ENCODE results near the gene RPL35A. TPM values are rescaled to one million over a fixed set of nuclear protein-coding genes. Genes with fewer than 3 reads are reported as not detected.

The RPL35A gene
- total and polyA plus RNA-seq, 9 of the 15 experiments (the other 6 are each of a cell fraction or from before 2014, with no cell fraction given) = 1,475 to 2,942 (median 2,367) TPM

DNA sequence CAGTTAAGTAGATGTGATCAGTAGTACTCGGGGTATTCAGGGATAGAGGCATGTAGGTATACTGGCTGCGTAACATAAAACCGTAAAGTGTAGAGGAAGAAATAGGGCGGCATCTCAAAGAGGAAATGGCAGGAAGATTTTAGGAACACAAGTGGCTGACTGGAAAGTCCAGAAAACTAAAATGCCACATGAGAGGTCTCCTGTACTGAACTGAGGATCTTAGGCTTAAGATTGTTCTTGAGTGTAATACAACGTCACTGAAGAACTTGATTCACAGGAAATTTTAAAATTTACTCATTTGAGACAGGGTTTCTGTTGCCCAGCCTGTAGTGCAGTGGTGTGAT is 7.8 kb downstream of the RPL35A start (continued):
- TF ChIP-seq, protein P1, sequence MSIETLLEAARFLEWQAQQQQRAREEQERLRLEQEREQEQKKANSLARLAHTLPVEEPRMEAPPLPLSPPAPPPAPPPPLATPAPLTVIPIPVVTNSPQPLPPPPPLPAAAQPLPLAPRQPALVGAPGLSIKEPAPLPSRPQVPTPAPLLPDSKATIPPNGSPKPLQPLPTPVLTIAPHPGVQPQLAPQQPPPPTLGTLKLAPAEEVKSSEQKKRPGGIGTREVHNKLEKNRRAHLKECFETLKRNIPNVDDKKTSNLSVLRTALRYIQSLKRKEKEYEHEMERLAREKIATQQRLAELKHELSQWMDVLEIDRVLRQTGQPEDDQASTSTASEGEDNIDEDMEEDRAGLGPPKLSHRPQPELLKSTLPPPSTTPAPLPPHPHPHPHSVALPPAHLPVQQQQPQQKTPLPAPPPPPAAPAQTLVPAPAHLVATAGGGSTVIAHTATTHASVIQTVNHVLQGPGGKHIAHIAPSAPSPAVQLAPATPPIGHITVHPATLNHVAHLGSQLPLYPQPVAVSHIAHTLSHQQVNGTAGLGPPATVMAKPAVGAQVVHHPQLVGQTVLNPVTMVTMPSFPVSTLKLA (conservative IDR thresholded peaks at IDR 0.05) = no peak
- TF ChIP-seq SAFB (IDR thresholded peaks at IDR 0.05; ENCODE audit: borderline replicate concordance, low read depth, low read length) (no peak), ZC3H11A (IDR thresholded peaks at IDR 0.05; ENCODE audit: low read depth, low read length) (no peak), POLR2G (IDR thresholded peaks at IDR 0.05; ENCODE audit: low read depth, low read length) (no peak), SOX6 (IDR thresholded peaks at IDR 0.05) (no peak), NFIC (IDR thresholded peaks at IDR 0.05) (no peak), GATAD2A (IDR thresholded peaks at IDR 0.05) (no peak), ZNF551 (CRISPR knock-in tag; IDR thresholded peaks at IDR 0.05) (no peak), KLF6 (CRISPR knock-in tag; IDR thresholded peaks at IDR 0.05; ENCODE audit: borderline replicate concordance) (no peak), ATF7 (IDR thresholded peaks at IDR 0.05) (no peak), MED1 (CRISPR knock-in tag; IDR thresholded peaks at IDR 0.05; ENCODE audit: borderline replicate concordance) (no peak), KDM2B (CRISPR knock-in tag; IDR thresholded peaks at IDR 0.05) (no peak), RNF2 (IDR thresholded peaks at IDR 0.05) (no peak), SMARCE1 (IDR thresholded peaks at IDR 0.05) (no peak)
- TF ChIP-seq, protein P2, sequence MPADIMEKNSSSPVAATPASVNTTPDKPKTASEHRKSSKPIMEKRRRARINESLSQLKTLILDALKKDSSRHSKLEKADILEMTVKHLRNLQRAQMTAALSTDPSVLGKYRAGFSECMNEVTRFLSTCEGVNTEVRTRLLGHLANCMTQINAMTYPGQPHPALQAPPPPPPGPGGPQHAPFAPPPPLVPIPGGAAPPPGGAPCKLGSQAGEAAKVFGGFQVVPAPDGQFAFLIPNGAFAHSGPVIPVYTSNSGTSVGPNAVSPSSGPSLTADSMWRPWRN (IDR thresholded peaks at IDR 0.05; ENCODE audit: low read depth) = no peak
- TF ChIP-seq, protein P3, sequence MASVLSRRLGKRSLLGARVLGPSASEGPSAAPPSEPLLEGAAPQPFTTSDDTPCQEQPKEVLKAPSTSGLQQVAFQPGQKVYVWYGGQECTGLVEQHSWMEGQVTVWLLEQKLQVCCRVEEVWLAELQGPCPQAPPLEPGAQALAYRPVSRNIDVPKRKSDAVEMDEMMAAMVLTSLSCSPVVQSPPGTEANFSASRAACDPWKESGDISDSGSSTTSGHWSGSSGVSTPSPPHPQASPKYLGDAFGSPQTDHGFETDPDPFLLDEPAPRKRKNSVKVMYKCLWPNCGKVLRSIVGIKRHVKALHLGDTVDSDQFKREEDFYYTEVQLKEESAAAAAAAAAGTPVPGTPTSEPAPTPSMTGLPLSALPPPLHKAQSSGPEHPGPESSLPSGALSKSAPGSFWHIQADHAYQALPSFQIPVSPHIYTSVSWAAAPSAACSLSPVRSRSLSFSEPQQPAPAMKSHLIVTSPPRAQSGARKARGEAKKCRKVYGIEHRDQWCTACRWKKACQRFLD (CRISPR knock-in tag; IDR thresholded peaks at IDR 0.05) = no peak
- TF ChIP-seq, protein P4, sequence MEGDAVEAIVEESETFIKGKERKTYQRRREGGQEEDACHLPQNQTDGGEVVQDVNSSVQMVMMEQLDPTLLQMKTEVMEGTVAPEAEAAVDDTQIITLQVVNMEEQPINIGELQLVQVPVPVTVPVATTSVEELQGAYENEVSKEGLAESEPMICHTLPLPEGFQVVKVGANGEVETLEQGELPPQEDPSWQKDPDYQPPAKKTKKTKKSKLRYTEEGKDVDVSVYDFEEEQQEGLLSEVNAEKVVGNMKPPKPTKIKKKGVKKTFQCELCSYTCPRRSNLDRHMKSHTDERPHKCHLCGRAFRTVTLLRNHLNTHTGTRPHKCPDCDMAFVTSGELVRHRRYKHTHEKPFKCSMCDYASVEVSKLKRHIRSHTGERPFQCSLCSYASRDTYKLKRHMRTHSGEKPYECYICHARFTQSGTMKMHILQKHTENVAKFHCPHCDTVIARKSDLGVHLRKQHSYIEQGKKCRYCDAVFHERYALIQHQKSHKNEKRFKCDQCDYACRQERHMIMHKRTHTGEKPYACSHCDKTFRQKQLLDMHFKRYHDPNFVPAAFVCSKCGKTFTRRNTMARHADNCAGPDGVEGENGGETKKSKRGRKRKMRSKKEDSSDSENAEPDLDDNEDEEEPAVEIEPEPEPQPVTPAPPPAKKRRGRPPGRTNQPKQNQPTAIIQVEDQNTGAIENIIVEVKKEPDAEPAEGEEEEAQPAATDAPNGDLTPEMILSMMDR (IDR thresholded peaks at IDR 0.05 in 2 of 3, conservative IDR thresholded peaks at IDR 0.05 in 1 of 3; ENCODE audit: insufficient read depth in 2 of 3, low read depth in 1 of 3, low read length in 3 of 3) = no peak
- TF ChIP-seq, protein P5, sequence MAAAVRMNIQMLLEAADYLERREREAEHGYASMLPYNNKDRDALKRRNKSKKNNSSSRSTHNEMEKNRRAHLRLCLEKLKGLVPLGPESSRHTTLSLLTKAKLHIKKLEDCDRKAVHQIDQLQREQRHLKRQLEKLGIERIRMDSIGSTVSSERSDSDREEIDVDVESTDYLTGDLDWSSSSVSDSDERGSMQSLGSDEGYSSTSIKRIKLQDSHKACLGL (CRISPR knock-in tag; IDR thresholded peaks at IDR 0.05; ENCODE audit: borderline replicate concordance, poor library complexity, severe bottlenecking) = no peak
- TF ChIP-seq, protein P6, sequence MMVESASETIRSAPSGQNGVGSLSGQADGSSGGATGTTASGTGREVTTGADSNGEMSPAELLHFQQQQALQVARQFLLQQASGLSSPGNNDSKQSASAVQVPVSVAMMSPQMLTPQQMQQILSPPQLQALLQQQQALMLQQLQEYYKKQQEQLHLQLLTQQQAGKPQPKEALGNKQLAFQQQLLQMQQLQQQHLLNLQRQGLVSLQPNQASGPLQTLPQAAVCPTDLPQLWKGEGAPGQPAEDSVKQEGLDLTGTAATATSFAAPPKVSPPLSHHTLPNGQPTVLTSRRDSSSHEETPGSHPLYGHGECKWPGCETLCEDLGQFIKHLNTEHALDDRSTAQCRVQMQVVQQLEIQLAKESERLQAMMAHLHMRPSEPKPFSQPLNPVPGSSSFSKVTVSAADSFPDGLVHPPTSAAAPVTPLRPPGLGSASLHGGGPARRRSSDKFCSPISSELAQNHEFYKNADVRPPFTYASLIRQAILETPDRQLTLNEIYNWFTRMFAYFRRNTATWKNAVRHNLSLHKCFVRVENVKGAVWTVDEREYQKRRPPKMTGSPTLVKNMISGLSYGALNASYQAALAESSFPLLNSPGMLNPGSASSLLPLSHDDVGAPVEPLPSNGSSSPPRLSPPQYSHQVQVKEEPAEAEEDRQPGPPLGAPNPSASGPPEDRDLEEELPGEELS (CRISPR knock-in tag; IDR thresholded peaks at IDR 0.05; ENCODE audit: borderline replicate concordance) = 0 out of 2 replicates have a peak, but pooled peaks have one; percentile 39
- TF ChIP-seq, protein P7, sequence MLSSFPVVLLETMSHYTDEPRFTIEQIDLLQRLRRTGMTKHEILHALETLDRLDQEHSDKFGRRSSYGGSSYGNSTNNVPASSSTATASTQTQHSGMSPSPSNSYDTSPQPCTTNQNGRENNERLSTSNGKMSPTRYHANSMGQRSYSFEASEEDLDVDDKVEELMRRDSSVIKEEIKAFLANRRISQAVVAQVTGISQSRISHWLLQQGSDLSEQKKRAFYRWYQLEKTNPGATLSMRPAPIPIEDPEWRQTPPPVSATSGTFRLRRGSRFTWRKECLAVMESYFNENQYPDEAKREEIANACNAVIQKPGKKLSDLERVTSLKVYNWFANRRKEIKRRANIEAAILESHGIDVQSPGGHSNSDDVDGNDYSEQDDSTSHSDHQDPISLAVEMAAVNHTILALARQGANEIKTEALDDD (IDR thresholded peaks at IDR 0.05) = no peak

Data from K562 (cell line).